NCI-H128 (cell line): ENCODE data around the gene ARID3C.
A peak's percentile ranks its signal among the peaks of the same experiment; 100 is the strongest.

Source experiments
- DNase-seq: peaks from one replicate; lab custom pipeline; 2025; ENCODE audit not compliant: unreplicated experiment; lab: John Stamatoyannopoulos, UW

ARID3C gene

GRCh38 chr9:34630402-34631154 lies 1.7 kb upstream of the ARID3C start:
- no peak for DNase-seq

- no peak for DNase-seq
These were observed 584 bp upstream of the ARID3C start for GRCh38 chr9:34629491-34629808.

- DNase-seq, result no peak
These were observed 880 bp downstream of the ARID3C start for GRCh38 chr9:34627716-34628655.

GRCh38 chr9:34625186-34625486 lies 3.7 kb downstream of the ARID3C start:
- DNase-seq, result no peak

GRCh38 chr9:34624475-34625185 lies 4.2 kb downstream of the ARID3C start:
- DNase-seq, result no peak

GRCh38 chr9:34623374-34624235 lies 5.3 kb downstream of the ARID3C start:
- no peak for DNase-seq

GRCh38 chr9:34620061-34620994 lies 8.5 kb downstream of the ARID3C start, which contains the start of gene DCTN3:
Gene DCTN3 (minus strand): TSS chr9:34620495. CDS start chr9:34620464, 31 bp downstream.
- DNase-seq, result peak; percentile 75

- no peak for DNase-seq
These were observed 13.7 kb downstream of the ARID3C start for GRCh38 chr9:34615132-34615531.

- DNase-seq, result peak; percentile 79
These were observed 16.0 kb downstream of the ARID3C start for GRCh38 chr9:34612788-34613390.

GRCh38 chr9:34611811-34612787 lies 16.8 kb downstream of the ARID3C start, which contains the start of gene RPP25L:
Gene RPP25L (minus strand): TSS chr9:34612097. CDS start chr9:34611296, 801 bp downstream.
- peak; percentile 71 for DNase-seq

- DNase-seq, result no peak
These were observed 17.5 kb downstream of the ARID3C start for GRCh38 chr9:34611251-34611810.

- DNase-seq, result no peak
These were observed 18.2 kb downstream of the ARID3C start for GRCh38 chr9:34610434-34611206.

- no peak for DNase-seq
These were observed 21.5 kb downstream of the ARID3C start for GRCh38 chr9:34607331-34607730.

GRCh38 chr9:34606905-34607304 lies 22.0 kb downstream of the ARID3C start:
- no peak for DNase-seq

GRCh38 chr9:34606190-34606589 lies 22.7 kb downstream of the ARID3C start:
- no peak for DNase-seq

GRCh38 chr9:34603610-34604231 lies 25.1 kb downstream of the ARID3C start:
- DNase-seq, result peak; percentile 76
